OCI-LY7 (cell line): Measurements from ENCODE around the gene TEK.

Source experiments
- CTCF ChIP-seq: fragments of 200-600 bp; sonication (generic); conservative IDR thresholded peaks from 2 replicates; pipeline ENCODE4 v1.5.1; 2014; ENCODE audit warnings: mild to moderate bottlenecking, antibody characterized with exemption, low read length, moderate library complexity, mixed read lengths
- EZH2phosphoT487 ChIP-seq: fragments of 200-600 bp; sonication (generic); IDR thresholded peaks from 2 replicates; pipeline ENCODE4 v1.6.1; 2018; ENCODE audit warnings: low read depth, borderline replicate concordance, mild to moderate bottlenecking, mixed run types, antibody characterized with exemption, low read length, moderate library complexity, mixed read lengths

- TF ChIP-seq CTCF = no peak
- TF ChIP-seq EZH2phosphoT487 = no peak
Measured at GRCh38 chr9:27193886-27194285, 84.9 kb downstream of the TEK start.
